Small intestine (tissue), 7 donors: ENCODE measurements around the gene PRG3. TPM values are rescaled to one million over a fixed set of nuclear protein-coding genes. Genes with fewer than 3 reads are reported as not detected.
A peak's percentile ranks its signal among the peaks of the same experiment; 100 is the strongest.

Experiments used
- DNase-seq, 2 donors: peaks; one replicate each; pipeline versions ENCODE4 v3.0.0 to v3.0.0-alpha.2; 2013
- FAIRE-seq: peaks from 2 replicates; lab custom pipeline; 2012; peaks lifted over from hg19 to GRCh38; lab: Jason Lieb, UNC
- H3K27ac ChIP-seq, 3 donors: one replicate each; pipeline ENCODE4 v1.5.1; 2013; ENCODE audit warnings: low read length in 2 of 3, mild to moderate bottlenecking in 2 of 3, control low read depth in 1 of 3, inconsistent platforms in 1 of 3, low read depth in 1 of 3, moderate library complexity in 1 of 3
- H3K27me3 ChIP-seq, 3 donors: one replicate each; pipeline ENCODE4 v1.6.1; 2013; ENCODE audit warnings: low read length in 3 of 3, inconsistent platforms in 1 of 3; ENCODE audit not compliant: control insufficient read depth in 3 of 3, insufficient read depth in 3 of 3
- H3K36me3 ChIP-seq, 3 donors: one replicate each; pipeline ENCODE4 v1.6.1; 2013; ENCODE audit warnings: low read length in 3 of 3, inconsistent platforms in 1 of 3, low read depth in 1 of 3, mild to moderate bottlenecking in 1 of 3, moderate library complexity in 1 of 3; ENCODE audit not compliant: control insufficient read depth in 3 of 3, insufficient read depth in 2 of 3
- H3K4me1 ChIP-seq, 3 donors: one replicate each; pipeline ENCODE4 v1.6.1; 2013; ENCODE audit warnings: low read length in 2 of 3, inconsistent platforms in 1 of 3, low read depth in 1 of 3, mild to moderate bottlenecking in 1 of 3, moderate library complexity in 1 of 3; ENCODE audit not compliant: control insufficient read depth in 3 of 3, insufficient read depth in 2 of 3
- H3K4me3 ChIP-seq, 3 donors: one replicate each; pipeline ENCODE4 v1.5.1; 2013; ENCODE audit warnings: low read length in 3 of 3, control low read depth in 1 of 3, inconsistent platforms in 1 of 3, low read depth in 1 of 3, mild to moderate bottlenecking in 1 of 3, moderate library complexity in 1 of 3
- H3K9me3 ChIP-seq, 2 donors: one replicate each; pipeline ENCODE4 v1.6.1; 2013; ENCODE audit warnings: low read depth in 1 of 2, low read length in 1 of 2; ENCODE audit not compliant: control insufficient read depth in 2 of 2, insufficient read depth in 1 of 2
- WGBS, 3 donors: extraction: QIAGEN DNeasy Blood & Tissue Kit; methylation state at CpG; one replicate each; pipeline ENCODE4 v1.1.7; 2013; 5-methylcytosine and 5-hydroxymethylcytosine counted together
- polyA plus RNA-seq, 4 donors: library from polyadenylated mRNA; stranded (reverse) in 3 of 4; unstranded in 1 of 4; fragments of 200-250 nt in 3 of 4; fragments of 120-200 nt in 1 of 4; gene quantifications; one replicate each; pipeline versions ENCODE4 v1.2.1 to v1.2.3, GENCODE V29; 2013
- donor health status: healthy with polysubstance abuse.
- donor health status: control.
- donor health status: control.
- donor health status: Bipolar disorder and iron deficiency.
- donor health status: healthy.

Gene PRG3
- polyA plus RNA-seq, 4 donors, result 0.22 TPM; not detected in 3

GRCh38 chr11:57347336-57347735 is 33.6 kb downstream of the PRG3 start:
- H3K27ac ChIP-seq, result no peak overlapping the region
- 84 to 88% (median 86%) methylated on average over 9 of the region's 9 CpGs for WGBS, 3 donors
- H3K4me1 ChIP-seq, result no peaks in the 10 kb centered on the region
- no peak for FAIRE-seq
- no peak overlapping the region for H3K4me3 ChIP-seq
- H3K9me3 ChIP-seq, result peaks cover 0 to 6% of the 10 kb centered on the region in 2 donors
- H3K36me3 ChIP-seq, result no peaks in the 10 kb centered on the region
- no peaks in the 10 kb centered on the region for H3K27me3 ChIP-seq
- DNase-seq, result no peak

GRCh38 chr11:57345555-57346211 is 35.3 kb downstream of the PRG3 start:
- no peak overlapping the region for H3K4me3 ChIP-seq
- WGBS, 3 donors, result 12 to 18% (median 18%) methylated on average over 11 of the region's 11 CpGs
- H3K4me1 ChIP-seq, result no peaks in the 10 kb centered on the region
- peaks cover 0 to under 1% of the 10 kb centered on the region in 2 donors for H3K9me3 ChIP-seq
- H3K36me3 ChIP-seq, result no peaks in the 10 kb centered on the region
- DNase-seq (peak; percentile 80 to 88), FAIRE-seq (no peak)
- H3K27ac ChIP-seq, result no peak overlapping the region
- peaks cover 0 to under 1% (median 0%) of the 10 kb centered on the region in 3 donors for H3K27me3 ChIP-seq

- Histone ChIP-seq H3K4me3 (no peak overlapping the region), H3K9me3 (no peaks in the 10 kb centered on the region), H3K27ac (no peak overlapping the region), H3K36me3 (no peaks in the 10 kb centered on the region), H3K4me1 (no peaks in the 10 kb centered on the region), H3K27me3 (peaks cover 0 to 7% (median 0%) of the 10 kb centered on the region in 3 donors)
- FAIRE-seq (no peak), DNase-seq (no peak)
- WGBS, 3 donors, result 91 to 96% (median 95%) methylated on average over 10 of the region's 10 CpGs
Observed at GRCh38 chr11:57344826-57345225, 36.1 kb downstream of the PRG3 start.

- H3K9me3 ChIP-seq, result no peaks in the 10 kb centered on the region
- no peak overlapping the region for H3K4me3 ChIP-seq
- 81 to 88% (median 82%) methylated on average over 7 of the region's 7 CpGs for WGBS, 3 donors
- FAIRE-seq, result no peak
- peaks cover 0 to 7% (median 0%) of the 10 kb centered on the region in 3 donors for H3K27me3 ChIP-seq
- DNase-seq, result no peak
- no peaks in the 10 kb centered on the region for H3K36me3 ChIP-seq
- H3K27ac ChIP-seq, result no peak overlapping the region
- H3K4me1 ChIP-seq, result no peaks in the 10 kb centered on the region
Observed at GRCh38 chr11:57343825-57344224, 37.1 kb downstream of the PRG3 start.

- DNase-seq (no peak), FAIRE-seq (no peak)
- H3K27me3 ChIP-seq, result peaks cover 0 to 7% (median 0%) of the 10 kb centered on the region in 3 donors
- 84 to 89% (median 84%) methylated on average over 11 of the region's 11 CpGs for WGBS, 3 donors
- no peaks in the 10 kb centered on the region for H3K9me3 ChIP-seq
- H3K4me1 ChIP-seq, result no peaks in the 10 kb centered on the region
- no peak overlapping the region for H3K4me3 ChIP-seq
- H3K36me3 ChIP-seq, result no peaks in the 10 kb centered on the region
- H3K27ac ChIP-seq, result no peak overlapping the region
Observed at GRCh38 chr11:57342702-57343101, 38.2 kb downstream of the PRG3 start.

GRCh38 chr11:57341250-57341808 is 39.6 kb downstream of the PRG3 start:
- no peaks in the 10 kb centered on the region for H3K36me3 ChIP-seq
- H3K4me1 ChIP-seq, result peaks cover 0 to under 1% (median 0%) of the 10 kb centered on the region in 3 donors
- no peak overlapping the region for H3K4me3 ChIP-seq
- no peaks in the 10 kb centered on the region for H3K9me3 ChIP-seq
- 73 to 80% (median 75%) methylated on average over 6 of the region's 6 CpGs for WGBS, 3 donors
- no peak overlapping the region for H3K27ac ChIP-seq
- peaks cover 0 to 7% (median 0%) of the 10 kb centered on the region in 3 donors for H3K27me3 ChIP-seq
- DNase-seq, result no peak
- no peak for FAIRE-seq

GRCh38 chr11:57340039-57340615 is 40.8 kb downstream of the PRG3 start:
- Histone ChIP-seq H3K4me1 (peaks cover 0 to 6% (median 0%) of the 10 kb centered on the region in 3 donors), H3K36me3 (no peaks in the 10 kb centered on the region), H3K27me3 (peaks cover 0 to 7% (median 0%) of the 10 kb centered on the region in 3 donors), H3K27ac (no peak overlapping the region), H3K4me3 (no peak overlapping the region), H3K9me3 (no peaks in the 10 kb centered on the region)
- 39 to 46% (median 45%) methylated on average over 12 of the region's 12 CpGs for WGBS, 3 donors
- DNase-seq (peak in 1 of 2 donors; percentile 29), FAIRE-seq (no peak)

GRCh38 chr11:57339328-57339727 is 41.6 kb downstream of the PRG3 start:
- Histone ChIP-seq H3K27ac (no peak overlapping the region), H3K4me3 (no peak overlapping the region), H3K4me1 (peaks cover 2 to 10% (median 6%) of the 10 kb centered on the region in 3 donors), H3K36me3 (peaks cover 0 to 3% (median 0%) of the 10 kb centered on the region in 3 donors), H3K9me3 (no peaks in the 10 kb centered on the region), H3K27me3 (peaks cover 0 to 7% (median 0%) of the 10 kb centered on the region in 3 donors)
- WGBS, 3 donors, result 83 to 90% (median 83%) methylated on average over 5 of the region's 5 CpGs
- DNase-seq (no peak), FAIRE-seq (no peak)
